HG03280 (cell line): ENCODE measurements around the gene OR8A1.
"Not testable (repeated sequence)": the region's sequence is repeated elsewhere in the genome, so short reads cannot be mapped to it uniquely, and the experiment has no call there.

Source experiments
- ATAC-seq: cut with Tn5 transposase; IDR thresholded peaks from one replicate; pipeline ENCODE4 v1.9.1; 2021; ENCODE audit warnings: mild to moderate bottlenecking, moderate library complexity; ENCODE audit not compliant: unreplicated experiment

Gene OR8A1

DNA sequence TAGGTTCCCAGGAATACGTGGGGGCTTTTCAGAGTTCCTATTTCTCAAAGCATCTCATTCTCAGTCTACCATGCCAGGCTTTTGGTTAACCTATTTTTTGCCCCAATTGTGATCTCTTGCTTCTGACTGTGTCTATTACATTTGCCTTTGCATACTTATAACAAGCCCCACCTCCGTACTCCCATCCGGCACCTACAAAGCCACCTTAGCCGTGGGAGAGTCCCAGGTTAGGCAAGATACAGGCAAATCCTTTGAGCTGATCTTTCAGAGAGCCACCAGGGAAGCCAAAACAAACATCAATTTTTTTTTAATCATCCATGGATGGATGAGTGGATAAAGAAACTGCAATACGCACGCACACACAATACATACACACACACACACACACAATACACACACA is 22.8 kb downstream of the OR8A1 start:
- no peak for ATAC-seq

DNA sequence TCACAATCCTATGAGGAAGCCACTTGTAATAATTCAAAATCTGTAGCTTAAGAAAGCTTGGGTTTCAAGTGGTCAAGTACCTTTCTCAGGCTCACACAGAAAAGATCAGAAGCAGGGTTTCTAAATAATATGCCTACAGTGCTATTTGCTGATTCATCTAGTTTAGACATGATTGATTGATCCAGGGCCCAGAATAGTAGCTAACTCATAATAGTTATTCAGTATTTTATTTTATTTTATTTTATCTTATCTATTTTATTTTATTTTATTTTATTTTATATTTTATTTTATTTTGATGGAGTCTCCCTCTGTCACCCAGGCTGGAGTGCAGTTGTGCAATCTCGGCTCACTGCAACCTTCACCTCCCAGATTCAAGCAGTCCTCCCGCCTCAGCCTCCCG is 25.5 kb downstream of the OR8A1 start:
- ATAC-seq = no peak

DNA sequence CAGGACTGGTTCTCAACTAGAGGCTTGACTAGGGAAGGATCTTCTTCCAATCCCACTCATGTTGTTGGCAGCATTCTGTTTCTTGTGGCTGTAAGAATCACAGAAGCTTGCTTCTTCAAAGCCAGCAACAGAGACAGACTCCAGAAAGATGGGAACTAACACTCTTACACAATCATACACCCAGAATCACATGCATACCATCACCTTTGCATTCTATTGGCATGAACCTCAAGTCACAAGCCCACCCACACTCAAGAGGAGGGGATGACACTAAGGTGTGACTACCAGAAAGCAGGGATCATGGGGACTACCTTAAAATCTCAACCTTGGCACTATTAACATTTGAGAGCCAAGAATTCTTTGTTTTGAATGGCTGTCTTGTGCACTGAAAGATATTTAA is 27.8 kb downstream of the OR8A1 start:
- ATAC-seq = no peak

DNA sequence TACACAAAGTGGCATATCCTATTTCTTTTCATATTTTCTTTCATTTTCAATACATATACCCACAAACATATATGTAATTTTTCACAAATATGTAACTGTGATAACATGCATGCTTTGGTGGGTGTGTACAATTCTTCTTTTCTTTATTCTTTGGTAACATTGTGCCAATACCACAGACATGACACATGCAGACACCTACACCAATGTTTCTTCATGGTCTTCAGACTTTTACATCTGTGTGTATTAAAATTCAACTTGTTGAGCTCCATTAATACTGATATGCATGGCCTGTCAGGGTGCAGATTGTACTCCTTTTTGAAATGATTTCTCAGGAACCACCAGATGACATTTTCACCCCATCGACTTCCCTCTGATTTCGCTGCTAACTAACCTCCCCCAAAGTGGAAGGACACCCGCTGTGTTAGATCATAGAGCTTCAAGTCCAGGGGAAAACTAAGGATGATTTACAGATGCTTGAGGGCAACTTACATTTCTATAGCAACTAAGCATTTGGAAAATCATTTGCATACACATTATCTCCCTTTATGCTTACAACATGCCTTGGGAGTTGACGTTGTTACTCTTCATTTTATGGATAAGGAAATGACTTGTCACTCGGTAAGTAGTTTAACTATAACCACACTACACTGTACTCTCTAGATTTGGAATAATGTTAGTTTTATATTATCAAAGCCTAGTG is 31.0 kb downstream of the OR8A1 start:
- no peak for ATAC-seq

DNA sequence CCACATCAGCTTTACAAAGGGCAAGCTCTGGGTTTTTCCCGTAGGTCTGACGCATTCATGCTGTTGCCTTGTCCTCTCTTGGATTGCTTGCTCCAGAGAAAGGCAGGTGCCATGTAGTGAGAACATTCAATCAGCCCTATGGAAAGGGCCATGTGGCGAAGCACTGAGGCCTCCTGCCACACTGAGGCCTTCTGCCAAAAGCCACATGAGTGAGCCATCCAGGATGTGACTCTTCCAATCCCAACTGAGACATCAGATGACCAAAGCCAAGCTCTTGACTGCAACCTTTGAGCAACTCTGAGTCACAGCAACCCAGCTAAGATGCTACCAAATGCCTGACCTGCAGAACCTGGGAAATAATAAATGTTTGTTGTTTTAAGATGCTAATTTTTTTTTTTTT is 32.4 kb downstream of the OR8A1 start:
- ATAC-seq = no peak

DNA sequence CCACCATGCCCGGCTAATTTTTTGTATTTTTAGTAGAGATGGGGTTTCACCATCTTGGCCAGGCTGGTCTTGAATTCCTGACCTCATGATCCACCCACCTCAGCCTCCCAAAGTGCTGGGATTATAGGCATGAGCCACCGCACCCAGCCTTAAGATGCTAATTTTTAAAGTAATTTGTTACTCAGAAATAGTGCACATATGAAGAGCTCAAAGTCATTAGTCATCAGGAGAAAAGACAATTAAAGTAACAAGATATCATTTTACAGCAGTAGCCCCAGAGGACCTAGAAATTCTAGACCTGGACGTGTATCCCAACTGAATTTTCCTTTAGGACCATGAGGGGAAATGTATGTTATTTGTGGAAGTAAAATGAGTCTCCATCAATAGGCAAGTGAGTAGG is 32.9 kb downstream of the OR8A1 start:
- not testable (repeated sequence) for ATAC-seq

DNA sequence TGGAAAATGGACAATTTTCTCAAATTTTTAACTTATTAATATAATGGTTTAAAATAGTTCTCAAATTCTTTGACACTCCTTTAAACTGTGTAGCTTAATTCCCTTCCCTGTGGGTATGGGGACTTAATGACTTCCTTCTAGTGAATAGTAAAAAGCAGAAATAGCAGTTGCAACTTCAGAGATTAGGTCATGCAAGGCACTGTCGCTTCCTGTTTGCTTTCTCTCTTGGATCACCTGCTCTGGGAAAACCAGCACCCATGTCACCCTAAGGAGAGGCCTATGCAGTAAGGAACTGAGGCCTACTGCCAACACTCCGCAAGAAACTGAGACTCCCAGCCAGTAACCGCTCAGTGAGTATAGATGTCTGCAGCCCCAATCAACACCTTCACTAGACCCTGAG is 35.9 kb downstream of the OR8A1 start:
- ATAC-seq = no peak

DNA sequence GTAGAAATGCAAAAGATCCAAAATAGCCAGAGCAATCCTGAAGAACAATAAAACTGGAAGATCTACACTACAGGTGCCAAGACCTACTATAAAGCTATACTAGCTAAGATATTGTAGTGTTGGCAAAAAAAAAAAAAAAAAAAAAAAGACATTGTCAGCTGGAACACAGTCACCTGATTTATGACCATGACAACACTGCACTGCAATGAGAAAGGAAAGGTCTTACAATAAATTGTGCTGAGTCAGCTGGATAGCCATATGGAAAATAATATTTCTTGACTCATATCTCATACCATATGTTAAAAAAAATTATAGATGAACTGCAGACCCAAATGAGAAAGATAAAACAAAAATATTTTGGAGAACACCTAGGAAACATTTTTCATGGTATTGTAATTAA is 38.4 kb downstream of the OR8A1 start:
- no peak for ATAC-seq

DNA sequence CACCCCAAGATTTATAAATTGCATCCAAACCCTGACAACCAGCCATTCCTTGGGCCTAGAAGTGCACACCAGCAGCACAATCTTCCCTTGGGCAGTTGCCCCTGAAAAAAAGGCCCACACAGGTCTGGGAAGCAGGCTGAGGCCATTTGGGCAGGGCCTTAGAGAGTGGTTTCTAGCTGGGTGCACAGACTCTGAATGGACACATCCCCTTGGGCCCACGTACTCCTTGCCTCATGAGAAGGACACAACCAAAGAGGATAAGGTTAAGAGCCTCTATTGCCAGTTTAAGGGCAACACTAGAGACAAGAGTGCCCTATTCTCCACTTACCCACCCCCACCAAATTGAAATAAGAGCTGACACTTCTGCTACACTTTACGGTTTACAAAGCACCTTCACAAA is 40.5 kb downstream of the OR8A1 start:
- ATAC-seq = no peak

DNA sequence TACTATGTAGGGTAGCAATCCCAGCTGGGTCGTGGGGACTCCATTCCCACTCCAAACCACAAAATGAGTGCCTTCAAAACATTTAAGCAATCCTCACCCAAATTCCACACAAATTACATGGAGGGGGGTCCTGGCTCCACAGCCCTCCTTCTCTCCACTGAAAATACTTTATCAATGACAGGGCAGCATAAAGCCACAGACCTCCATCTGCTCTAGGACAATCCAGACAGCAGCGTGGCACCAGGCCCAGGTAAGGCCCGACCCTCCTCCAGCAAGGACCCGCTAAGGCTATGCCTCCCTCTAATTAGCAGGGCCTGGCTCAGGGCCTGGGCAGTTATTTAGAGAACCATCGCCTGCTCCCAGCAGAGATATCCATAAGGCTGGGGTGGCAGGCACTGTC is 41.3 kb downstream of the OR8A1 start, which contains the start of gene PANX3:
PANX3 (plus strand) TSS at position 365 of the 400 bp plus-strand sequence. CDS start 129 bp downstream, outside the sequence.
- no peak for ATAC-seq

DNA sequence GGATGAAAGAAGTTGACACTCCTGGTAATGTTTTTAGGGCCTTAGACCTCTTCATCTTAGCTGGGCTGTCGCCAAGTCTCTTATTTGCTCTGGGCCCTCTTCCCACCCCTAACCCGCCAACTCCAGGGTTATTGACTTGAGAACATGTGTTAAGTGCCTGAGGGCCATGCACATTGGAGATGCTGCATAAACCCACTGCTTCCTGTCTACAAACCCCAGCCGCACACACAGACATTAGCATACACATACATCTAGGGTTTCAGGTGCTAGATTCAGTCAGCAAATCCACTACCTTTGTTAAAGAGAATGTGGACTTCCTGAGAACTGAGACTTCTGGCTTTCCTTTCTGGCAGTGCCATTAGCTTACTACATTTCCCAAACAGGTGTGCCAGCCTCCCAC is 42.2 kb downstream of the OR8A1 start:
- no peak for ATAC-seq

DNA sequence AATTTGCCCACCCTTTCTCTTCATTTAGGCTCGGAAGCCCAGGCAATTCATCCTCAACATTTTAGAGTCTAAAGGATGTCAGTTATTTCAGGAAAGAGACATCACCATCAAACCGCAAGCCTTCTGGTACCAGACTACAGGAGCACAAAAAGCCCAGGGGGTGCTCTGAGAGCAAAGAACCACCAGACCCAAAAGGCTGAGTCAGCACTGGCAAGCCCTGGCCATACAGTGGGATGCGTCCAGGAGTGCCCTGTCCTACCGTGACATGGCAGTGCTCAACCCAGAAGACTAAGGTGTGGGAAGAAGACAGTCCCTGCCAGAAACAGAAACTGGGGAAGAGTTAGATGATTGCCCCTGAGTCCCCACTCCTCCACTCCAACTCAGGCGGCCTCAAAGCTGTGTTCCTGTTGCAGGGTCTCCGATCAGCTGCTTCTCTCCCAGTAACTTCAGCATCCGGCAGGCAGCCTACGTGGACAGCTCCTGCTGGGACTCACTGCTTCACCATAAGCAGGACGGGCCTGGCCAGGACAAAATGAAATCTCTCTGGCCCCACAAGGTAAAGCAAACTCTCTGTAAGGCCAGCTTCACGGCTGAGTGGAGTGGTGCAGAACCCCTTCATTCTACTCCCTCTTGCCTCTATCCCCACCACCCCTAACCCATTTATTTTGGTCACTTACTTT is 42.9 kb downstream of the OR8A1 start:
- no peak for ATAC-seq

DNA sequence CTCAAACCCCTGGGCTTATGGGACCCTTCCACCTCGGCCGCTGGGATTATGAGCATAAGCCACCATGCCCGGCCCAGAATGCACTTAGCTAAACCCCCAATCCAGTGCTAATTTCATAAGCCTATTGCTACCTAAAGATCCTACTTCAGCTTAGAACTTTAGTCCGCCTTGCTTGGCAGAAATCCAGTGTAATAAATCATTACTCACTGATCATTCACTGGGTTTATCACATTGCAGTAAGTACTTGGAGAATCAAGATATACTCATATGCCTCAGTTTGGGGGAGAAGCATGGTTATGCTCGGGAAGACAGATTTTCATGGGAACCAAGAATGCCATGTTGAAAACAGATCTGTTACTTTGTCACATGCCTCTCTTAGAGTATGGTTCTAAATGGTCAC is 49.1 kb downstream of the OR8A1 start:
- no peak for ATAC-seq
